OCI-LY3 (cell line): ENCODE measurements around the gene AHSG.

Experiments used
- CTCF ChIP-seq: fragments of 200-600, 300-600 bp; sonication (generic); IDR thresholded peaks from 2 replicates; pipeline ENCODE4 v1.5.1; 2014; ENCODE audit warnings: antibody characterized with exemption, low read length, low read depth
- EZH2phosphoT487 ChIP-seq: fragments of 200-600 bp; shearing (Covaris generic); IDR thresholded peaks from 2 replicates; pipeline ENCODE4 v1.6.1; 2018; ENCODE audit warnings: antibody characterized with exemption, mixed run types, low read depth

- TF ChIP-seq CTCF (no peak), EZH2phosphoT487 (no peak)
Observed at GRCh38 chr3:186664506-186664905, 51.6 kb downstream of the AHSG start.
